HG03378 (cell line): Measurements from ENCODE around the gene SRC.
"Not testable (repeated sequence)": the region's sequence is repeated elsewhere in the genome, so short reads cannot be mapped to it uniquely, and the experiment has no call there.

Source experiments
- ATAC-seq: cut with Tn5 transposase; IDR thresholded peaks from one replicate; pipeline ENCODE4 v1.9.1; 2021; ENCODE audit warnings: mild to moderate bottlenecking, moderate library complexity; ENCODE audit not compliant: unreplicated experiment

The SRC gene

DNA sequence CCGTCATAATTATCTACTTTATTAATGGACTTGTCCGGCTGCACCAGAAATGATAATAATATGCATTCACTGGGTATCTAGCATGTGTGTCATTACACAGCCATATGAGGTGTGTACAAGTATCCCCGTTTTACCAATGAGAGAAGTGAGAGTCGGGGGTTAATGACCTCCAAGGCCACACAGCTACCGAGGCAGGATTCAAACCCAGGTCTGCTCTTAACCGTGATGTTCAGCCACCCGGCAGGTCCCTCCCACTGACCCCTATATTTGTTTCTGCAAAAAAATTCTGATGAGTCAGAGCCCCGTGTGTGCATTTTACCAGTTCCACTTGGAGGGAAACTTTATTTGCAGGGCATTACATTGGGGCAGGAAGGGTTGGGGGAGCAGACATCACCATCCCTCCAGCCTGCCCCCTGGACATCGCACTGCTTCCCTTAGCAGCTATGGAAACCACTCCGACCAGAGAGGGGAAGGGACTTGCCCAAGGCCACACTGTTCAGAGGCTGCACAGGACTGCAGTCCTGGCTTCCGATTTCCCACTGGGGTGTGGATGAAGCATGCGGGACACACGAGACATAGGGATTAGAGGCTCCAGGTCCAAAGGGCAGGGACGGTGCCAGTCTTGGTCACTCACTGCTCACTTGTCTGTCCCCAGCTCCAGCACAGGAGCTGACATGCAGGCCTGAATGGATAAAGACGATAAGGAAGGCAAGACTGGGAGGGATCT lies 10.1 kb upstream of the SRC start:
- no peak for ATAC-seq

DNA sequence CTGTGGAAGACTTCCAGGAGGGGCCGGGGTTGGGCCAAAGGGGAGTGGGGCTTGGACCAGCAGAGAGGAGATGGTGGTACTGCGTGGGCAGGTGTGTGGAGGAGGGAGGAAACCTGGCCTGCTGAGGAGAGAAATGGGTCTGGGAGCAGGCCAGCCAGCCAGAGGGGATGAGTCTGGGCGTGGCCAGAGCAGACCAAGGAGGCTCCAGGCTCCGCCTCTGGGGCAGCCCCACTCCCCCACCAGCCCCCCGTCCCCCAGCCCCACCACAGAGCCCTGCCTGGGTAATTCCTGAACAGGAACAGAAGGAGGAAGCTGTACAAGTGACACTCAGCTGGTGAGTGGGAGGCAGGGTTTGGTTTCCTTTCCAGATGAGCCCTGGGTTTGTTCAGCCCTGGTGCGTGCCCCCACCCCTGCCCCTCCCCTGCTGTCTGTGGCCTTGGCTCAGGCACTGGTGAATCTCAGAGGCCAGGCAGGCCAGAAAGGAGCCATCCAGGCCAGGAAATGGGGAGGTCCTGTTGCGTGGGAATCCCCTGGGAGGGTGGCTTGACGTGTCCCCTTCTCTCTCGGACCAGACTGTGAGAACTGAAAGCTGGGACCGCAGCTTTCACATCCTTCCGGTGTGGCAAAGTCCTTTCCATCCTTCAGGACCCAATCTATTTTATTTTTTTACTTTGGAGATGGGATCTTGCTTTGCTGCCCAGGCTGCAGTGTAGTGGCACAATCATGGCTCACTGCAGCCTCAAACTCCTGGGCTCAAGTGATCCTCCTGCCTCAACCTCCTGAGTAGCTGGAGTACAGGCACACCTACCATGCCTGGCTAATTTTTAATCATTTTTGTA lies 9.4 kb upstream of the SRC start:
- ATAC-seq = peak; percentile 69

GRCh38 chr20:37337208-37337991 lies 8.5 kb upstream of the SRC start:
- ATAC-seq = no peak

GRCh38 chr20:37338380-37338779 lies 7.6 kb upstream of the SRC start:
- not testable (repeated sequence) for ATAC-seq

- ATAC-seq = no peak
These were observed 6.7 kb upstream of the SRC start for GRCh38 chr20:37339208-37339607.

DNA sequence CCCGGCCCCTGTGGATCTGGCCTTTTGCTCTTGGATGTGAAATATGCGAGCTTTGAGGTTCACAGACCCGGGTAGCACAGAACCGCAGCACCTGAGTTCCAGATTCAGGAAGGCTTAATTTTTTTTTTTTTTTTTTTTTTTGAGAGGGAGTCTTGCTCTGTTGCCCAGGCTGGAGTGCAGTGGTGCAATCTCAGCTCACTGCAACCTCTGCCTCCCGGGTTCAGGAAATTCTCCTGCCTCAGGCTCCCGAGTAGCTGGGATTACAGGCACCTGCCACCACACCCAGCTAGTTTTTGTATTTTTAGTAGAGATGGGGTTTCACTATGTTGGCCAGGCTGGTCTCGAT lies 6.2 kb upstream of the SRC start:
- not testable (repeated sequence) for ATAC-seq

DNA sequence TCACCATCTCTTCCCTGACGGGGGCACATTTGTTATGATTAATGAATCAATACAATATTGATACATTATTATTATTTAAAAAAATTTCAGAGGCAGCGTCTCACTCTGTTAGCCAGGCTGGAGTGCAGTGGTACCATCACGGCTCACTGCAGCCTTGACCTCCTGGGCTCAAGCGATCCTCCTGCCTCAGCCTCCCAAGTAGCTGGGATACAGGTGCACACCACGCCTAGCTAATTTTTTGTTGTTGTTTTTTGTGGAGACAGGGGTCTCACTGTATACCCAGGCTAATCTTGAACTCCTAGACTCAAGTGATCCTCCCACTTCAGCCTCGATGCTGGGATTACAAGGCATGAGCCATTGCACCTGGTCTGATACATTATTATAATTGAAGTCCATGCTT lies 4.9 kb upstream of the SRC start:
- ATAC-seq = no peak

GRCh38 chr20:37341632-37342031 lies 4.3 kb upstream of the SRC start:
- no peak for ATAC-seq

- no peak for ATAC-seq
These were observed 3.4 kb upstream of the SRC start for GRCh38 chr20:37342231-37343177.

DNA sequence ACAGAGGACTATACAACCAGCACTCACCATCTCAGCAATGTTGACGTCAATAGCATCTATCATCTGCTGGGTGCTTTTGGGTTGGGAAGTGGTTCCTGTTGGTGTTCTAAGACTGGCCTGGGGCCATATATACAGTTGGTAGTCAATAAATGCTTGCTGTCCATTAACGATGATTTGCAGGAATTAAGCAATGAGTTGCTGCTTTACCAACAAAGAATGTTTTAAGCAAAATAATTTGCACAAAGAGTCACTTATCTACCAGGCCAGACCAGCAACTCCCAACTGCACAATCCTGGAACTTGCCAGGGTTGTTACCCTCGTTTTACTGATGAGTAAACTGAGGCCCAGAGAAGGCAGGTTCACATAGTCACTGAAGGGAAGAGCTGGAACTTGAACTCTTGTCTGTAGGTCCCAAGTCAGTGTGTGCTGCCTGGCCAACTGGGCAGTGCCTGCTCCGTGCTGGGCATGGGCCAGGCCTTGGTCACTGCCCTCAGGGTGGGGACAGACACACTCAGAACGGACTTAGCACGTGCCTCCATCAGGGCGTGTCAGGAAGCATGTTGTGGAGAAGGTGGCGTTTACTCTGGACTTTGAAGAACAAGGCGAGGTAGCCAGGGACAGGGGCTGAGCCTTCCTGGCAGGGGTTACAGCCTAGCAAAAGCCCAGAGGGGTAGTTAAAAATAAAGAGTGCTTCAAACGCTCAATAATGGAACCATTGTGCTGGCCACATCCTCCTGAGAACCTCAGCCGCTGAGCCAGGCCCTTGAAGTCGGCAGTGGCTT lies 2.5 kb upstream of the SRC start:
- no peak for ATAC-seq

- ATAC-seq = no peak
These were observed 2.0 kb upstream of the SRC start for GRCh38 chr20:37343994-37344355.

GRCh38 chr20:37344506-37345338 lies 1.2 kb upstream of the SRC start:
- ATAC-seq = no peak

DNA sequence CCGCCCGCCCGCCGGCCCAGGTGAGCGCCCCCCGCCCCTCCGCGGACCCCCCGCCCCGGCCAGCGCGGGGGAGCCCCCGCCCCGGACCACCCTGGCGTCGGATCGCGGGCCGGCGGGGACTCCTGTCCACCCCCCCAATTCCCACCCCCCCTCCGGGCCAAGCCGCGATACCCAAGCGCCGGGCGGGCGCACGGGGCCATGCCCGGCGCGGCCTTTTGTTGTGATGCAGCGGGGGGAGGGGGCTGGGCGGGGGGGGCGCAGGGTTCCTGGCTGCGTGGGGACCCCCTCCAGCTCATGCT lies 245 bp downstream of the SRC start:
- ATAC-seq = no peak

- no peak for ATAC-seq
These were observed 801 bp downstream of the SRC start for GRCh38 chr20:37346535-37347346.

DNA sequence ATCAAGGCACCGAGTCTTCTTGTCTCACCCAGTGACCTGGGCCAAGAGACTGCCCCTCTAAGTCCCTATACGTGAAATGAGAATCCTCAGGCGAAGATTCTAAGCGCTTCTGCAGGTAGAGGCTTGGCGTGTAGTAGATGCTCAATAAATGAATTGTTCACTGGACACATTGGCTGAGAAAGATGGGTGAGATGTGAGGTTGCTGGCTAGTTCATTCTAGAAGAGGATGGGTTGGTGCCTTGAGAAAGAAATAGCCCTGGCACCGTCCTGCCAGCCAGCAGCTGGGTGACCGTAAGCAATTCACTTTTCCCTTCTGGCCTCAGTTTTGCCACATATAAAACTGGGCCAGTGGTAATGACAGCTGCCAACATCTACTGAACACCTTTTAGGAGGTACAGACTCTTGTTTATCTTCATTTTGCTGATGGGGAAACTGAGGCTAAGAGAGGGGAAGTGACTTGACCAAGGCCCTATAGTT lies 1.4 kb downstream of the SRC start:
- no peak for ATAC-seq

DNA sequence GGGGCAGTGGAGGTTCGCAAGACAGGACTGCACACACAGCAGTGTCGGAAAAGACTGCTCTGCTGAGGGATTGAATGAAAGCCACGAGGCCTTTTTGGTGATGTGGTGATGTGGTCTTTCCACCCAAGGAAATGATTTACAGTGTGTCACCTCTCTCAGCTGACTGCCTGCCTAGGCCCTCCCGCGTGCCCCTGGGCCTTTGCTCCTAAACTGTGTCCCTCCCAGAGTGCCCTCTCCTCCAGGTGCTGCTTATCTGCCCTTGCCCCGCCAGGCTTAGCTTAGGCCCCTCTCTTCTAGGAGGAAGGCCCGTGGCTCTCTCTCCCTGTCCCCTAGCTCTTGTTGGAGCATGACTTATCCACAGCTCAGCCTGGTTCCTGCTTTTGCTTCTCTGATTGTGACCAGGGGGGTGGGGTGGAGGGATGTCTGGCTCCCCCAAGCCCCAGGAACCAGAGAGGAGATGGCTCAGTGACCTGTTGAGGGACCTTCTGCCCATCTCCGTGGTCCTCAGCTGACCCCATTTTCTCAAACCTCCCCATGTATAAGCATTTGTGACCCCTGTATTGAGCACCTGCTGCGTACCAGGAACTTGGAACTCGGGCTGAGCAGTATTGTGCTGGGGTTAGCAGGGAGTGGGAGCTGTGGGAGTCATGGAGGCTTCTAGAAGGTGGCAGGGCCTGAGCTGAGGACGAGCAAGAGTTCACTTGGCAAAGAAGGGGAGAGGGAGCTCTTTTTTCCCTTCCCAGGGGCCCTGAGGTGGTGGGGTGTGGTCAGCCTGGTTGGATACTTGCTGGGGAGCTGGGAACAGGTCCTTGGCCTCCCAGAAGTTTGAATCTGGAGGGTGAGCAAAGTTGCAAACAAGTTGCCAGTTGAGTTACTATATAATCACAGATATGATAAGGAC lies 2.2 kb downstream of the SRC start:
- no peak for ATAC-seq
